Skeletal muscle satellite cell (primary cell): ENCODE data around the gene SLC27A2. TPM values are rescaled to one million over a fixed set of nuclear protein-coding genes. Genes with fewer than 3 reads are reported as not detected.

Experiments used
- H3K27me3 ChIP-seq: 2 replicates; pipeline ENCODE4 v1.7.0; 2013; ENCODE audit warnings: low read length; ENCODE audit not compliant: control insufficient read depth, insufficient read depth
- H3K36me3 ChIP-seq: 2 replicates; pipeline ENCODE4 v1.7.0; 2013; ENCODE audit warnings: mild to moderate bottlenecking, control low read depth, low read length; ENCODE audit not compliant: insufficient read depth
- H3K4me1 ChIP-seq: 2 replicates; pipeline ENCODE4 v1.7.0; 2013; ENCODE audit warnings: low read length; ENCODE audit not compliant: control insufficient read depth, insufficient read depth
- H3K4me2 ChIP-seq: 2 replicates; pipeline ENCODE4 v1.7.0; 2013; ENCODE audit warnings: mild to moderate bottlenecking, low read length
- H3K4me3 ChIP-seq: 2 replicates; pipeline ENCODE4 v1.7.0; 2013; ENCODE audit warnings: low read length
- H3K9ac ChIP-seq: 2 replicates; pipeline ENCODE4 v1.7.0; 2013; ENCODE audit warnings: mild to moderate bottlenecking, low read depth, low read length, moderate library complexity
- H3K9me3 ChIP-seq: replicated peaks from 2 replicates; pipeline ENCODE4 v1.7.0; 2013; ENCODE audit warnings: mild to moderate bottlenecking, control low read depth, low read length
- small RNA-seq: library from RNA; depleted of rRNA; stranded (forward); fragments of <200 nt; gene quantifications from one replicate; pipeline ENCODE3, GENCODE V24; 2012

Gene SLC27A2

GRCh38 chr15:50281427-50281826 lies 99.4 kb downstream of the SLC27A2 start:
- Histone ChIP-seq H3K4me3 (no peak overlapping the region), H3K4me1 (no peaks in the 10 kb centered on the region), H3K27me3 (no peaks in the 10 kb centered on the region), H3K36me3 (peaks cover 11% of the 10 kb centered on the region), H3K9ac (no peak overlapping the region), H3K4me2 (no peak overlapping the region), H3K9me3 (no peaks in the 10 kb centered on the region)

Small RNA genes within 50 kb of the gene (small RNA-seq; reads per million reads assigned to genes)
- not detected for gene RF00019
